Ascending aorta (tissue), 2 donors: ENCODE results near the gene CKS2. TPM values are rescaled to one million over a fixed set of nuclear protein-coding genes. Genes with fewer than 3 reads are reported as not detected.
A peak's percentile ranks its signal among the peaks of the same experiment; 100 is the strongest.

Experiments used
- DNase-seq, 2 donors: peaks; one replicate each; pipeline ENCODE4 v3.0.0-alpha.2; 2019; ENCODE audit warnings: low spot score in 2 of 2
- H3K27ac ChIP-seq, 2 donors: fragments of 200-600 bp; sonication (generic); one replicate each; pipeline ENCODE4 v1.5.1; 2016 to 2017; ENCODE audit warnings: mild to moderate bottlenecking in 1 of 2
- H3K27me3 ChIP-seq: fragments of 200-600 bp; sonication (generic); one replicate; pipeline ENCODE4 v1.5.1; 2017
- H3K36me3 ChIP-seq, 2 donors: fragments of 200-600 bp; sonication (generic); one replicate each; pipeline ENCODE4 v1.5.1; 2016
- H3K4me1 ChIP-seq, 2 donors: fragments of 200-600 bp; sonication (generic); one replicate each; pipeline ENCODE4 v1.5.1; 2016 to 2017; ENCODE audit warnings: mild to moderate bottlenecking in 1 of 2
- H3K4me3 ChIP-seq, 2 donors: fragments of 200-600 bp; sonication (generic); one replicate each; pipeline ENCODE4 v1.5.1; 2016 to 2017; ENCODE audit warnings: mild to moderate bottlenecking in 1 of 2
- H3K9me3 ChIP-seq, 2 donors: fragments of 200-600 bp; sonication (generic); one replicate each; pipeline ENCODE4 v1.5.1; 2016
- intact Hi-C: fragments of 100-400 bp; cut with DNase I; formaldehyde crosslinking; loops from one replicate; pipeline ENCODE4 v1.15.1; 2023
- total RNA-seq: library from RNA; depleted of rRNA; stranded (reverse); fragments of >200 nt; gene quantifications from one replicate; pipeline ENCODE4 v1.1.0, GENCODE V29; 2016
- TF ChIP-seq, protein P1 (sequence below), 3 experiments: fragments of 200-600 bp in 2 of 3; fragments of 450-650 bp in 1 of 3; sonication (generic) in 2 of 3; IDR thresholded peaks; one replicate each; pipeline ENCODE4 v1.5.1; 2016 to 2019; ENCODE audit warnings: antibody characterized with exemption in 3 of 3, mild to moderate bottlenecking in 1 of 3, moderate library complexity in 1 of 3

Gene CKS2
- total RNA-seq, 1 donor from 2014 or later: not detected

DNA sequence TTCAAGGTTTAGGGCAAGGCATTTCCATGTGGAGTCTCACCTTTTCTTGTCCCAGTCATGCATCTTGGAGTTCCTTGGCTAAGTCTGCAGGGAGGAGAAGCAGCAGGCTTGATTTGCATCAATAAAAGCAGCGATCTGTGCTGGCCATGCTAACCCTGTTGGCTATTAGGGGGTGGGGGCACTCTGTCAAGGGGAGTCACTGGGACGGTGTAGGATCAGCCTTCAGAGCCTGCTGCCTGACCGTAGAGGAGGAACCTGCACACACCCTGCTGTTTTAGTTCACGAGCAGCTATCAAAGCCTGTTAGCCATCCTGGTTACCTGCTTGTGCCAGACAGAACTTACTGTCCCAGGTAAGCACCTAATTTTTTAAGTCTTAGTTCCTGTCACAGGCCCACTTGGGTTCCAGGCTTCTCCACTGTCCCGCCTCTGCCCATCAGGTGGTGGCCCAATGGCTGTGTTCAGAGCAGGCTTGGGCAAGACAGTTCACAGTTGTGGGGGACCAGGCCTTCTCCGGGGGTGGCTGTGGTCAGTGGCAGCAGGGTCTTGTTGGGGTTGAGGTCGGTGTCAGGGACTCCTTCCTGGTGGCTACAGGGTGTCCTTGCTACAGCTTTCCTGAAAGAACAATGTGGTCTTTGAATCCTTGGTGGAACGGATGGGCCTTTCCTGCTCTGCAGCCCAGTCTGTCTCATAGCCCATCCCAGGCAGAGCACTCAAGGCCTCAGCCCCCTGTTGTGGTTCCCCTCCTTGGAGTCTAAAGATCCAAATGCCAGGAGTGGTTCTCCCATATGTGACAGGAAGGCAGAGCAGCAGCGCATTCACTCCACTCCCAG lies 51.0 kb downstream of the CKS2 start:
- DNase-seq: peak in 1 of 2 donors; percentile 56
- Histone ChIP-seq H3K9me3 (no peaks in the 10 kb centered on the region), H3K4me1 (no peaks in the 10 kb centered on the region), H3K36me3 (peaks cover 40 to 62% of the 10 kb centered on the region in 2 donors), H3K27ac (no peak overlapping the region), H3K27me3 (no peaks in the 10 kb centered on the region), H3K4me3 (no peak overlapping the region)
- intact Hi-C loops: no loop called here
- TF ChIP-seq, protein P1, sequence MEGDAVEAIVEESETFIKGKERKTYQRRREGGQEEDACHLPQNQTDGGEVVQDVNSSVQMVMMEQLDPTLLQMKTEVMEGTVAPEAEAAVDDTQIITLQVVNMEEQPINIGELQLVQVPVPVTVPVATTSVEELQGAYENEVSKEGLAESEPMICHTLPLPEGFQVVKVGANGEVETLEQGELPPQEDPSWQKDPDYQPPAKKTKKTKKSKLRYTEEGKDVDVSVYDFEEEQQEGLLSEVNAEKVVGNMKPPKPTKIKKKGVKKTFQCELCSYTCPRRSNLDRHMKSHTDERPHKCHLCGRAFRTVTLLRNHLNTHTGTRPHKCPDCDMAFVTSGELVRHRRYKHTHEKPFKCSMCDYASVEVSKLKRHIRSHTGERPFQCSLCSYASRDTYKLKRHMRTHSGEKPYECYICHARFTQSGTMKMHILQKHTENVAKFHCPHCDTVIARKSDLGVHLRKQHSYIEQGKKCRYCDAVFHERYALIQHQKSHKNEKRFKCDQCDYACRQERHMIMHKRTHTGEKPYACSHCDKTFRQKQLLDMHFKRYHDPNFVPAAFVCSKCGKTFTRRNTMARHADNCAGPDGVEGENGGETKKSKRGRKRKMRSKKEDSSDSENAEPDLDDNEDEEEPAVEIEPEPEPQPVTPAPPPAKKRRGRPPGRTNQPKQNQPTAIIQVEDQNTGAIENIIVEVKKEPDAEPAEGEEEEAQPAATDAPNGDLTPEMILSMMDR (IDR thresholded peaks at IDR 0.05): no peak

DNA sequence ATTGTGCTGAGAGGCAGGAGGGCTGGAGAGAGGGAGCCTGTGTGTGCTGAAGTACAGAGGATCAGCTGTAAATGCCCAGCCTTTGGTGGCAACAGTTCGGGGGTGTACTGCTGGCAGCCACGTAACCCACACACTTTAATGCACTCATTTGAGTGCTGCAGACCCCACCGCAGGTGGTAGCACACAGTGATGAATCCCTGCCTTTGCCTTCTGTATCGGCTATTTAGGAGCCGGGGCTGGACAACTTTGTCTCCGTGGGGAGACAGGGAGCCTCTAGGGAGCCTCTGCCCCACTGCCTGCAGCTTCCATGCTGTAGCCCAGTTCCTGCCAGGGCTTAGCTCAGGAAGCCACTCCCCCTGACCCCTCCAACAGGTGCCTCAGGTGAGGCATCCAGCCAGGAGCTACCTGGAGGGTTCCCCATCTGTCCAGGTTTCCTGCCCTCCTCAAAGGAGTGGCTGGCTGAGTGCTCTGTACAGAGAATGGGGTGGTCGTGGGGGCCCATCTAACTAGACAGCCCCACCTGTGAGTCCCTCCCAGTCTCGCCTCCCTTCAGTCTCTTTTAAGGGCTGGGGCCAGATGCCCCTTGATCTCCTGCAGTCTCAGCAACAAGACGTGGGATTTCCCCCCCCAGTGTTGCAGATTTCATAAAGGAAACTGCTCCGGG lies 51.8 kb downstream of the CKS2 start:
- H3K27ac ChIP-seq: no peak overlapping the region
- peaks cover 33 to 55% of the 10 kb centered on the region in 2 donors for H3K36me3 ChIP-seq
- H3K4me1 ChIP-seq: no peaks in the 10 kb centered on the region
- H3K9me3 ChIP-seq: no peaks in the 10 kb centered on the region
- intact Hi-C loops: no loop called here
- TF ChIP-seq, protein P1 (IDR thresholded peaks at IDR 0.05): no peak
- peak in 1 of 2 donors; percentile 54 for DNase-seq
- H3K27me3 ChIP-seq: no peaks in the 10 kb centered on the region
- no peak overlapping the region for H3K4me3 ChIP-seq

DNA sequence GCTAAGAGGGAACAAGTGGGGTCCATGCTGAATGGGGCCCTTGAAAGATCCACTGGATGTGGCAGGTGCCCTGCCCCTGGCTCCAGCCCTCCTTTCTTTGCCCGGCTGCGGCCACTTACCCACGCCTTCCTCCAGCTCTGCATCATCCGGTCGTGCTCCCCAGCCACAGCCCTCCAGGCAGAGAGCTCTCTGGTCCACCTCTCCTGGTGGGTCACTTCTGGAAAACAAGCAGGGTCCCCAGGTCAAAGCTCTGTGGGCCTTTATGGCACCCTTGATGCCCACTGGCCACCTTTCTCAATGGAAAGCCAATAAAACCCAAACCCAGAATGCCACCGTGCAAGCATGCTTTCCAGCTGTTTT lies 52.3 kb downstream of the CKS2 start:
- intact Hi-C loops: no loop called here
- no peak overlapping the region for H3K27ac ChIP-seq
- H3K9me3 ChIP-seq: no peaks in the 10 kb centered on the region
- TF ChIP-seq, protein P1 (IDR thresholded peaks at IDR 0.05): no peak
- DNase-seq: no peak
- H3K36me3 ChIP-seq: peaks cover 28 to 50% of the 10 kb centered on the region in 2 donors
- no peaks in the 10 kb centered on the region for H3K4me1 ChIP-seq
- no peaks in the 10 kb centered on the region for H3K27me3 ChIP-seq
- no peak overlapping the region for H3K4me3 ChIP-seq

DNA sequence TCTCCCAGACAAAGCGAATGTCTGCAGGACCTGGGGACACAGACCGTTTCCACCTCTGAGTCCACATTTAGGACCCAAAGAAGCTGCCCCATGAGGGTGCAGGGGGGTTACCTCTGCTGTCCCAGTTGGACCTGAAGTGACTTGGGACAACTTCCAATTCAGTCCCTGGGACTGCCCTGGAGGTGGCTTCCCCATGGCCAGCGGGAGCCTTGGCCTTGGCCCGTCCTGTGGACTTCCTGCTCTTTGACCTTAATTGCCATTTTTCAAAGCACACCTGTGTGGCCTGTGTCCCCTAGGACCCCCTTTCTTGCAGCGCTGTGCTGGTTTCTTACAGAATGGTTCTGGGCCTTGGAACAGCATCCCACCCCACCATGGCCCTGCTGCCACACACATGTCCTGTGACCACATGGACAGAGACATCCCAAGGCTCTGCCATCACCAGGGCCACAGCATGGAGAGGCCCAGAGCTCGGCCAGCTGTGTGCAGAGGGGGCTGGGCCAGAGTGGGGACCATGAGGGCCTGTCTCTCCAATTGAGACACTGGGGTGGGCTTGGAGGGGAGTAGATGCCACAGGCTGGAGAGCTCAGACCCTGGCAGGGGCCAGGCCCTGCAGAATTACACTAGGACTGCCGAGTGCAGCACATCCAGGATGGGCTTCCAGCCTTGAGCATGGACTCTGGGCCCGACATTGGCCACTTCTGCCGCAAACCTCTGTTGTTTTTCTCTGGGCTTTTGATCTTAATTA lies 53.1 kb downstream of the CKS2 start:
- Histone ChIP-seq H3K27ac (no peak overlapping the region), H3K36me3 (peaks cover 20 to 42% of the 10 kb centered on the region in 2 donors), H3K4me1 (no peaks in the 10 kb centered on the region), H3K27me3 (no peaks in the 10 kb centered on the region), H3K9me3 (no peaks in the 10 kb centered on the region), H3K4me3 (no peak overlapping the region)
- DNase-seq: peak in 1 of 2 donors; percentile 60
- TF ChIP-seq, protein P1 (IDR thresholded peaks at IDR 0.05): no peak
- intact Hi-C loops: no loop called here

DNA sequence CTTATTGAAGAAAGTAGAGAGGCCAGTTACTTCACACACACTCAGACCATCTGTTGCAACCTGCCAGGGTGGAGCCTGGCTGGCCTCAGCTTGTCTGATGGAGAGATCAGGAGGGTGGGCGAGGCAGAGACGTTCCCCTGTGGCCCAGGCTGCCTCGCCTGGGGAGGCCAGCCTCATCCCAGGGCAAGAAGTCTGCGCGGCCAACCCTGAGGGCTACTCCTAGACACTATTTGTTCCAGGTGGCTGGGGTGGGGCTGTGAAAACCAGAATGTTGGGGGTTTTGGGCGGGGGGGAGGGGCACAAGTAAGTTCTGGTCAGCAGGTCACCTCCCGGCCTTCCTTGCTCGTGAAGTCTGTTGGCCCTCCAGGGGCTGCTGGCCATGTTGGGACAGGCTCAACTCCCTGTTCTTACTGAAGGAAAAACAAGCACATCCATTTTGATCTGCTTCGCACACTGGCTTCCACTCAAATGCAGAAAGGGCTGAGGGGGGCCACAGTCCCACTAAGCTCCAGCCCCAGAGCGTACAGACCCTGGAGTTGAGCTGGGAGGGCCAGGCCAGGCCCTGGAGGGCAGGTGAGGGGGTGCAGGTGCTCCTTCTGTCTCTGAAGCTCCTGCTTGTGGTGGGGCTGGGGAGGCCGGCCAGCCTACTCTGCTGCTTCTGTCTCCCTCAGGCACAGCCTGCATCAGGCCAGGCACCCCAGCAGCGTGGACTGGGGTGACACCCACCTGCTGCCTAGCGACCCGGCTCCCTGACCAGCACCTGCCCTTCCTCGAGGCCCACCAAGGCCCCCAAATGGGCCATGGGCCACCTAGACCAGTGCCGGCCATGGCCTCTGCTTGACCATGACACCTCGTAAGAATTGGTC lies 53.9 kb downstream of the CKS2 start:
- Histone ChIP-seq H3K27ac (no peak overlapping the region), H3K9me3 (no peaks in the 10 kb centered on the region), H3K36me3 (peaks cover 14 to 34% of the 10 kb centered on the region in 2 donors), H3K27me3 (no peaks in the 10 kb centered on the region), H3K4me1 (no peaks in the 10 kb centered on the region), H3K4me3 (no peak overlapping the region)
- intact Hi-C loops: no loop called here
- DNase-seq: peak in 1 of 2 donors; percentile 58
- TF ChIP-seq, protein P1 (IDR thresholded peaks at IDR 0.05): no peak
